B cell (primary cell): Measurements from ENCODE around the gene OR5M11. TPM values are rescaled to one million over a fixed set of nuclear protein-coding genes. Genes with fewer than 3 reads are reported as not detected.

Source experiments
- ATAC-seq: fragments of 200-7000 bp; cut with Tn5 transposase; one replicate; pipeline ENCODE4 v1.10.0; 2021; ENCODE audit warnings: low read depth, mild to moderate bottlenecking, moderate number of reproducible peaks, moderate library complexity
- CTCF ChIA-PET: fragments of 350-600 bp; sonication (Branson Sonifier 250); formaldehyde crosslinking; loops from one replicate; lab custom pipeline; 2021; ENCODE audit warnings: antibody characterized with exemption, inconsistent platforms; lab: Charles Lee
- POLR2A ChIA-PET: fragments of 350-600 bp; sonication (Branson Sonifier 250); formaldehyde crosslinking; loops from one replicate; lab custom pipeline; 2021; ENCODE audit warnings: antibody characterized with exemption; lab: Charles Lee
- DNase-seq: peaks from one replicate; pipeline ENCODE4 v3.0.0; 2013
- H2AFZ ChIP-seq: 2 replicates; pipeline ENCODE4 v1.6.1; 2012; ENCODE audit warnings: mild to moderate bottlenecking, low read depth, low read length; ENCODE audit not compliant: insufficient read depth, poor library complexity, severe bottlenecking
- H3K27ac ChIP-seq, 2 donors: 1 replicate in 1 of 2; 2 replicates in 1 of 2; pipeline ENCODE4 v1.5.1; 2012 to 2013; ENCODE audit warnings: low read length in 2 of 2, mild to moderate bottlenecking in 2 of 2, moderate library complexity in 1 of 2
- H3K27me3 ChIP-seq, 4 experiments: fragments of 200-600 bp in 1 of 4; sonication (generic) in 1 of 4; replicated peaks in 1 of 4; 1 replicate in 2 of 4; 2 replicates in 2 of 4; pipeline versions ENCODE4 v1.6.1 to v1.7.0; 2013 to 2016; ENCODE audit warnings: low read length in 3 of 4, mild to moderate bottlenecking in 2 of 4, mixed read lengths in 1 of 4, moderate library complexity in 1 of 4; ENCODE audit not compliant: insufficient read depth in 4 of 4, control insufficient read depth in 3 of 4; ENCODE audit errors: control extremely low read depth in 1 of 4
- H3K36me3 ChIP-seq, 2 experiments: replicated peaks in 1 of 2; 1 replicate in 1 of 2; 2 replicates in 1 of 2; pipeline versions ENCODE4 v1.6.1 to v1.7.1; 2013; ENCODE audit warnings: low read length in 1 of 2; ENCODE audit not compliant: insufficient read depth in 2 of 2, control insufficient read depth in 1 of 2; ENCODE audit errors: control extremely low read depth in 1 of 2, extremely low read depth in 1 of 2
- H3K4me1 ChIP-seq, 2 donors: fragments of 200-600 bp in 1 of 2; sonication (generic) in 1 of 2; 1 replicate in 1 of 2; 2 replicates in 1 of 2; pipeline versions ENCODE4 v1.5.1 to v1.6.1; 2013 to 2017; ENCODE audit warnings: low read length in 2 of 2; ENCODE audit not compliant: control insufficient read depth in 2 of 2, insufficient read depth in 2 of 2
- H3K4me2 ChIP-seq: replicated peaks from 2 replicates; pipeline ENCODE3; 2012; ENCODE audit warnings: mild to moderate bottlenecking, low read depth, low read length; ENCODE audit not compliant: poor library complexity, severe bottlenecking
- H3K4me3 ChIP-seq, 5 experiments: fragments of 200-600 bp in 1 of 5; sonication (generic) in 1 of 5; 1 replicate in 3 of 5; 2 replicates in 2 of 5; pipeline versions ENCODE4 v1.5.1 to v1.7.0; 2011 to 2016; ENCODE audit warnings: low read length in 4 of 5, mild to moderate bottlenecking in 4 of 5, low read depth in 2 of 5, control low read depth in 1 of 5, moderate library complexity in 1 of 5; ENCODE audit not compliant: insufficient read depth in 1 of 5; ENCODE audit errors: control extremely low read depth in 1 of 5, extremely low read depth in 1 of 5
- H3K79me2 ChIP-seq: fragments of 200-600 bp; sonication (generic); one replicate; pipeline ENCODE4 v1.6.0; 2016; ENCODE audit warnings: low read length; ENCODE audit not compliant: control insufficient read depth, insufficient read depth
- H3K9ac ChIP-seq: fragments of 200-600 bp; sonication (generic); 2 replicates; pipeline ENCODE4 v1.6.1; 2017; ENCODE audit warnings: mild to moderate bottlenecking, low read length, moderate library complexity
- H3K9me3 ChIP-seq, 3 donors: one replicate each; pipeline versions ENCODE4 v1.6.1 to v1.7.1; 2013; ENCODE audit warnings: low read length in 2 of 3; ENCODE audit not compliant: control insufficient read depth in 2 of 3, insufficient read depth in 1 of 3; ENCODE audit errors: control extremely low read depth in 1 of 3
- H4K20me1 ChIP-seq: 2 replicates; pipeline ENCODE4 v1.6.0; 2012; ENCODE audit warnings: mild to moderate bottlenecking, low read length; ENCODE audit not compliant: insufficient read depth, control insufficient read depth, poor library complexity, severe bottlenecking
- H3K27ac Mint-ChIP-seq: one replicate; pipeline ENCODE4 v1.8.0; 2021; ENCODE audit warnings: mixed read lengths
- H3K27me3 Mint-ChIP-seq: one replicate; pipeline ENCODE4 v1.8.0; 2021; ENCODE audit warnings: mixed read lengths
- H3K4me1 Mint-ChIP-seq: one replicate; pipeline ENCODE4 v1.8.0; 2021; ENCODE audit warnings: mixed read lengths
- H3K4me3 Mint-ChIP-seq: one replicate; pipeline ENCODE4 v1.8.0; 2021; ENCODE audit warnings: mixed read lengths
- H3K9me3 Mint-ChIP-seq: one replicate; pipeline ENCODE4 v1.8.0; 2022; ENCODE audit warnings: mixed read lengths; ENCODE audit not compliant: insufficient read depth
- EZH2 ChIP-seq: IDR thresholded peaks from 2 replicates; pipeline ENCODE4 v1.6.1; 2012; ENCODE audit warnings: borderline replicate concordance, low read depth, mild to moderate bottlenecking, moderate library complexity, low read length; ENCODE audit not compliant: insufficient read depth, poor library complexity, severe bottlenecking
- WGBS: methylation state at CpG from one replicate; pipeline ENCODE4 v1.1.5; 2013; ENCODE audit warnings: missing lambda C conversion rate; ENCODE audit not compliant: insufficient coverage; 5-methylcytosine and 5-hydroxymethylcytosine counted together
- intact Hi-C: fragments of 100-400 bp; cut with micrococcal nuclease; formaldehyde crosslinking; loops from one replicate; pipeline ENCODE4 v1.10.0; 2022
- polyA plus RNA-seq: library from polyadenylated mRNA; depleted of rRNA; stranded (reverse); fragments of >200 nt; gene quantifications from 2 replicates; pipeline ENCODE4 v1.2.3, GENCODE V29; 2012
- total RNA-seq, 2 donors: library from RNA; stranded (reverse); fragments of 120-200 nt in 1 of 2; gene quantifications; 1 replicate in 1 of 2; 2 replicates in 1 of 2; pipeline versions ENCODE4 v1.2.3 to v1.2.4, GENCODE V29; 2013 to 2022
- TF ChIP-seq, protein P1 (sequence below): fragments of 200-600 bp; IDR thresholded peaks from one replicate; pipeline ENCODE4 v1.8.0; 2022; ENCODE audit warnings: antibody characterized with exemption, mild to moderate bottlenecking

OR5M11 gene
- total and polyA plus RNA-seq, 2 donors (not counting 1 experiment from before 2014, with no cell fraction given): not detected

DNA sequence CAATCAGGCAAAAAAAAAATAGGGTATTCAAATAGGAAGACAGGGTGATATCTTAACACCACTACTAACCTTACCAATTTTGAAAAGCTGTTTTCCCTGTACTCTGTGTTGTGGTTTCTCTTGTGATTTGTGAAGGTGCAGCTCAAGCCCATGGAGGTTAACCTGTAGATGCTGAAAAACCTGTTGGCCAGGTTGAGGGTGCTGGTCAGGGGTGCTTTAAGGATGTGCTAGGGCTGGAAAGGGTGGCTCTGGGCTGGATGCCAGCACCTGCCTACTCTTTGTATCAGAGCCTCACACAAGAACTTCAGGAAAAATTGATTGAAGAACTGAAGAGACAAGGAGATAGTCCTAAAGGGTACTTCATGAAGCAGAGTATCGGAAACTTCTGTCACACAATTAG lies 33.6 kb downstream of the OR5M11 start:
- TF ChIP-seq, protein P1, sequence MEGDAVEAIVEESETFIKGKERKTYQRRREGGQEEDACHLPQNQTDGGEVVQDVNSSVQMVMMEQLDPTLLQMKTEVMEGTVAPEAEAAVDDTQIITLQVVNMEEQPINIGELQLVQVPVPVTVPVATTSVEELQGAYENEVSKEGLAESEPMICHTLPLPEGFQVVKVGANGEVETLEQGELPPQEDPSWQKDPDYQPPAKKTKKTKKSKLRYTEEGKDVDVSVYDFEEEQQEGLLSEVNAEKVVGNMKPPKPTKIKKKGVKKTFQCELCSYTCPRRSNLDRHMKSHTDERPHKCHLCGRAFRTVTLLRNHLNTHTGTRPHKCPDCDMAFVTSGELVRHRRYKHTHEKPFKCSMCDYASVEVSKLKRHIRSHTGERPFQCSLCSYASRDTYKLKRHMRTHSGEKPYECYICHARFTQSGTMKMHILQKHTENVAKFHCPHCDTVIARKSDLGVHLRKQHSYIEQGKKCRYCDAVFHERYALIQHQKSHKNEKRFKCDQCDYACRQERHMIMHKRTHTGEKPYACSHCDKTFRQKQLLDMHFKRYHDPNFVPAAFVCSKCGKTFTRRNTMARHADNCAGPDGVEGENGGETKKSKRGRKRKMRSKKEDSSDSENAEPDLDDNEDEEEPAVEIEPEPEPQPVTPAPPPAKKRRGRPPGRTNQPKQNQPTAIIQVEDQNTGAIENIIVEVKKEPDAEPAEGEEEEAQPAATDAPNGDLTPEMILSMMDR: no peak
- no peak for TF ChIP-seq EZH2
- no CpG with 5 or more reads among the region's 1 CpG for WGBS
- Mint-ChIP-seq H3K4me3 (no peak overlapping the region), H3K9me3 (peaks cover 6% of the 10 kb centered on the region), H3K27ac (no peak overlapping the region), H3K4me1 (no peaks in the 10 kb centered on the region), H3K27me3 (no peaks in the 10 kb centered on the region)
- Histone ChIP-seq H3K79me2 (no peaks in the 10 kb centered on the region), H3K27me3 (no peaks in the 10 kb centered on the region), H3K9ac (no peak overlapping the region), H3K4me2 (no peak overlapping the region), H3K27ac (no peak overlapping the region), H3K36me3 (no peaks in the 10 kb centered on the region), H2AFZ (no peak overlapping the region), H4K20me1 (no peaks in the 10 kb centered on the region), H3K4me3 (no peak overlapping the region), H3K9me3 (no peaks in the 10 kb centered on the region), H3K4me1 (no peaks in the 10 kb centered on the region)
- DNase-seq: no peak
- ChIA-PET POLR2A (no interaction called here), CTCF (no interaction called here)
- ATAC-seq: no peak
- intact Hi-C loops: no loop called here

DNA sequence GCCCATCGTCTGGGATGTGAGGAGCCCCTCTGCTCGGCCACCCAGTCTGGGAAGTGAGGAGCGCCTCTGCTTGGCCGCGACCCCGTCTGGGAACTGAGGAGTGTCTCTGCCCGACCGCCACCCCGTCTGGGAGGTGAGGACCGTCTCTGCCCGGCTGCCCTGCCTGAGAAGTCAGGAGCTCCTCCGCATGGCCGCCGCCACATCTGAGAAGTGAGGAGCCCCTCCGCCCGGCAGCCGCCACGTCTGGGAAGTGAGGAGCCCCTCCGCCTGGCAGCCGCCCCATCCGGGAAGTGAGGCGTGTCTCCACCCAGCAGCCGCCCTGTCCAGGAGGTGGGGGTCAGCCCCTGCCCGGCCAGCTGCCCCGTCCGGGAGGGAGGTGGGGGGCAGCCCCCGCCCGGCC lies 46.0 kb downstream of the OR5M11 start:
- no peak overlapping the region for H3K27ac Mint-ChIP-seq
- H3K79me2 ChIP-seq: no peaks in the 10 kb centered on the region
- no peaks in the 10 kb centered on the region for H3K4me1 ChIP-seq
- no peaks in the 10 kb centered on the region for H4K20me1 ChIP-seq
- DNase-seq (no peak), ATAC-seq (no peak)
- ChIA-PET CTCF (no interaction called here), POLR2A (no interaction called here)
- H3K9me3 Mint-ChIP-seq: peaks cover 5% of the 10 kb centered on the region
- no peaks in the 10 kb centered on the region for H3K4me1 Mint-ChIP-seq
- 97% methylated on average over 18 of the region's 28 CpGs for WGBS
- no peak overlapping the region for H3K4me3 Mint-ChIP-seq
- H3K27ac ChIP-seq: no peak overlapping the region
- no peaks in the 10 kb centered on the region for H3K27me3 ChIP-seq
- no peaks in the 10 kb centered on the region for H3K36me3 ChIP-seq
- no peak overlapping the region for H2AFZ ChIP-seq
- H3K4me3 ChIP-seq: no peak overlapping the region
- peaks cover 0 to 14% (median 0%) of the 10 kb centered on the region in 3 donors for H3K9me3 ChIP-seq
- no peak overlapping the region for H3K9ac ChIP-seq
- no peak for TF ChIP-seq EZH2
- TF ChIP-seq, protein P1: no peak
- intact Hi-C loops: no loop called here
- no peak overlapping the region for H3K4me2 ChIP-seq
- H3K27me3 Mint-ChIP-seq: no peaks in the 10 kb centered on the region
